Uterus (tissue), 2 donors: ENCODE results near the gene SH3RF3.

Source experiments
- CTCF ChIP-seq, 4 experiments: fragments of 200-600 bp in 2 of 4; fragments of 450-650 bp in 2 of 4; sonication (generic) in 2 of 4; IDR thresholded peaks; one replicate each; pipeline ENCODE4 v1.5.1; 2016 to 2019; ENCODE audit warnings: antibody characterized with exemption in 4 of 4, mild to moderate bottlenecking in 2 of 4, moderate library complexity in 1 of 4
- POLR2A ChIP-seq, 2 donors: fragments of 450-650 bp; IDR thresholded peaks; one replicate each; pipeline ENCODE4 v1.6.1; 2016; ENCODE audit warnings: antibody characterized with exemption in 2 of 2, mild to moderate bottlenecking in 1 of 2, moderate library complexity in 1 of 2

GRCh38 chr2:109083771-109084170, 45.2 kb upstream of the SH3RF3 start:
- no peak for TF ChIP-seq CTCF (IDR thresholded peaks at IDR 0.05)
- no peak for TF ChIP-seq POLR2A (IDR thresholded peaks at IDR 0.05)
